GM12891 (cell line): ENCODE measurements around the gene CATSPER2.
"Not testable (repeated sequence)": the region's sequence is repeated elsewhere in the genome, so short reads cannot be mapped to it uniquely, and the experiment has no call there.

ENCODE experiments used
- PAX5 ChIP-seq: IDR thresholded peaks from 2 replicates; pipeline ENCODE4 v1.6.1; 2011; ENCODE audit warnings: low read length, moderate library complexity, mild to moderate bottlenecking; ENCODE audit not compliant: insufficient read depth, severe bottlenecking
- POLR2A ChIP-seq: IDR thresholded peaks from 2 replicates; pipeline ENCODE4 v1.6.1; 2011; ENCODE audit warnings: low read depth, low read length, control low read depth
- POLR2AphosphoS5 ChIP-seq: IDR thresholded peaks from 2 replicates; pipeline ENCODE4 v1.6.1; 2011; ENCODE audit warnings: low read depth, low read length, control low read depth

DNA sequence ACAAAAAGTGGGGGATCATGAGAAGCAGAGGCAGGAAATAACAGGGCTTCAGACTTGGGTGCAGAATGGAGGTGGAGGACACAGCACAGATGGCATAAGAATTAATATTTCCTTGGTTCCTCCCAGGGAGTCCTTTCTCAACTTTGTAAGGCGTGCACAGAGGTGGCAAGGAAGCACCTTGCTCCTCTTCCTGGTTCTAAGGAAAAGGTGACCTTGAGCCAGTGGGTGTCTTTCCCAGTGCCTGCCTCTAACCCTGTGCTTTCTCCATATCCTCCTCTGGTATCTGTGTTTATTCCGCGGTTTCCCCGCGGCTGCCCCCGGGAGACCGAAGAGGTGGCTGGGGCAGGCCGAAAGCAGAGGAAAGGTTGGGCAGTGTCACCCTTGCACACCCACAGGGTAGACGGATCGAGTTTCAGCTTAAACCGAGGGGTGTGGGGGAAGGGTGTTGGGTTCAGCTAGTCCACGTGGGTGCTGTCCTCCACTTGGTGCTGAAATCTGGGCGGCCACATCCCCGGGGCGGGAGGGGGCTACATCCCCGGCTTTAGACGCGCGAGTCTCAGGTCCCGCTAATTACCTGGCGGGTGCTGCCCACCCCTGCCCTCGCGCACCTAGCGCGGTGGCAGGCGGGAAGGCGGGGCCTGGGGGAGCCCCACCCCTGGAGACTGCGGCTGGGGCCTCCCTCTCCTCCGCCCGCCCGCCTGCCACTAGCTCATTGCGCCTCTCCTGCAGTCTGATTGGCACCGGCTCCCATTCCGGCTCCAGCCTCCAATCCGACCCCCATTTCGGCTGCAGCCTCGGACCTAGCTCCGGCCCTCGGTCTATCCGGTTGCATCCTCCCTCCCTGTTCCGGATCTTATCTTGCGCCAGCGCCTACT, 44.7 kb upstream of the CATSPER2 start, which contains the start of gene CKMT1A:
- not testable (repeated sequence) for TF ChIP-seq POLR2AphosphoS5, POLR2A, PAX5
